Activated T-cell treated with anti-CD3 and anti-CD28 coated beads for 4 hours (primary cell): ENCODE measurements around the gene TBC1D24.

Source experiments
- DNase-seq: peaks from one replicate; pipeline ENCODE4 v3.0.0-alpha.2; 2020

The TBC1D24 gene

GRCh38 chr16:2500430-2500917 is 25.5 kb downstream of the TBC1D24 start:
- DNase-seq = no peak

GRCh38 chr16:2500918-2501750 is 26.2 kb downstream of the TBC1D24 start:
- DNase-seq = peak; percentile 69

DNA sequence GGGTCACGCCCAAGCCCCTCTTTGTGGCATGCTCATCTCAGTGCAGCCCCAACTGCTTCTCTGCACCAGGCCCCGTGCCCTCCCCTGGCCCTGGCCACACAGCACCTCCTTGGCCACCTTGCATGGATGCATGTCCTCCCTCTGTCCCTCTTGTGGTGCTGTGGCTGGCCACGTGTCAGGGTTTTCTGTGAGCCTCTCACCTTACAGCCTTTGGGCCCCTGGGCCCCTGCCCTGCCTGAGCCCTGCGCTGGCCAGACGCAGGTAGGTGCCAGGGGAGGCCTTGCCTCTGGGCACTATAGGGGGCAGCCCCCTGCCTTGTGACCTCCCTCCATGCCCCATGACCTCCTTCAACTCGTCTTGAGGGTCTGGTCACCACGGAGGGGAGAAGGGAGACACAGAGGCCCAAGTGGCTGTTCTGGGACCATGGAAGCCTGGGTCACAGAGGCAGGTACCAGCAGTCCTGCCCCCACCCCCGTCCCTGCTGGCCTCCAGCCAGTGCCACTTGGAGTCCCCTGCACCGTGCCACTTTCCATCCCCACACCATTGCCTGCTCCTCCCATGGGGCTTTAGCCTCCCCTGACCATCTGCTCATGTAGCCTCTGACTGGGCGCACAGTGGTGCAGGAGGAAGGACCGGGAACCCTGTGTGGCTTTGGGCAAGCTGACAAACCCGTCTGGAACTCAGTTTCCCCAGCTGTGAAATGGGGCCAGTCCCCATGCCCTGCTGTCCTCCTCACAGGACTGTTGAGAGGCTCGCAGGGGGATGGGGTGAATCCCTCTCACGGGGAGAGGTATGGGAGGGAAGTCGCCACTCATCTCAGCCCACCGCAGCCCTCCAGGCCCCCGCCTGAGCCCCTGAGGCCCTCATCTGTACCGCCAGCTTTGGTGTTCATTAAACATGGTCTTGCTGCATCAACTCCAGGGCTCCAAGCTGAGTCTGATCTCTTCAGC is 27.3 kb downstream of the TBC1D24 start:
- no peak for DNase-seq

- no peak for DNase-seq
Observed at GRCh38 chr16:2505695-2506094, 30.8 kb downstream of the TBC1D24 start.

DNA sequence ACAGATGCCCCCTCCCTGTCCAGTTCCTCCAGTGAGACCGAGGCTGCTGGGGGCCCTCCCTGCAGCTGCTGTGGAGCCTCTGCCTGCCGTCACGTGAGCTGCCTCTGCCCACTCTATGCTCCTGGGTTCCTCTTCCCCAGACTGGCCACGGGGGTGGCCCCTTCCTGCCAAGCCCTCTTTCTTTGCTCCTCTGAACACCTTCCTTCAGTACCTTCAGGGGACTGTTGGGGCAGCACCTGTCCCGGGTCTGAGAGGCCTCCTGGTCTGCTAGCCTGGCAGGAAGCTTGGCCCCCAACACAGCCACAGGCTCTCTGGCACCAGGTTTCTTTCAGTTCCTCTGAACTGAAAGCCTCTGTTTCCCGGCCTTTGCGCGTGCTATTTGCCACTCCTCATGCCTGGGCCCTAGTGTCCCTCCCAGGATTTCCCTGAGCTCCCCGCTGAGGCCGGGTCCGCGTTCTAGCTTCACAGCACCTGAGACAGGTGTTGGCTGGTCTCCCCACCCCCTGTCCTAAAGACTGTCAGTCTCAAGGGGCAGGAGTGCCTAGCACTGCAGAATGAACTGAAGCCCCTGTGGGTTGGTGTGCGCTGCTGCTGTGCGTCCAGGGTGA is 32.2 kb downstream of the TBC1D24 start:
- DNase-seq = no peak

- DNase-seq = no peak
Observed at GRCh38 chr16:2507665-2508064, 32.7 kb downstream of the TBC1D24 start.

- DNase-seq = no peak
Observed at GRCh38 chr16:2508722-2509400, 33.9 kb downstream of the TBC1D24 start.

DNA sequence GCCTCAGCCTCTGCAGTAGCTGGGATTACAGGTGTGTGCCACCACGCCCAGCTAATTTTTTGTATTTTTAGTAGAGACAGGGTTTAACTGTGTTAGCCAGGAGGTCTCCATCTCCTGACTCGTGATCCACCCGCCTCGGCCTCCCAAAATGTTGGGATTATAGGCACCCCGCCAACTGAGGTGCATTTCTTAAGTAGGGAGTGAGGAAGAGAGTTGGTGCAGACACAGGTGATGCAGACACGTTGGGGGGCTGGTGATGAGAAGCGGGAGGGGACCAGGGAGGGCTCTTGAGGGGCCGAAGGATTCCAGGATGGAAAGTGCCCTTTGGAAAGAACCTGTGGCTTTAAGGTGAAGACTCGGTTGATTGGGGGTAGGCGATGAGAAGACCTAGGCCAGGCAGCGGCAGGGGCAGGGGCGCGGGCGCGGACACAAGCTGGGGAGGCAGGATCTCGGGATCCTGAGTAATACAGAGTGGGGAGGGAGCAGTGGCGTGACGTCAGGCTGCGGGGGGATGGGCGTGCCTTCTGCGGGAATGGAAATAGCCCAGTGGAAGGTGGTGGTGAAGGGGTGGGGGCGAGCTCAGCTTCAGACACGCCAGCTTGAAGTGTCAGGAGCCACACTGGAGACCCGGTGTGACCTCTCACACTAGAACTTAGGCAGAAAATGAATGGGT is 36.3 kb downstream of the TBC1D24 start:
- DNase-seq = no peak

- DNase-seq = no peak
Observed at GRCh38 chr16:2511996-2512734, 37.2 kb downstream of the TBC1D24 start.

DNA sequence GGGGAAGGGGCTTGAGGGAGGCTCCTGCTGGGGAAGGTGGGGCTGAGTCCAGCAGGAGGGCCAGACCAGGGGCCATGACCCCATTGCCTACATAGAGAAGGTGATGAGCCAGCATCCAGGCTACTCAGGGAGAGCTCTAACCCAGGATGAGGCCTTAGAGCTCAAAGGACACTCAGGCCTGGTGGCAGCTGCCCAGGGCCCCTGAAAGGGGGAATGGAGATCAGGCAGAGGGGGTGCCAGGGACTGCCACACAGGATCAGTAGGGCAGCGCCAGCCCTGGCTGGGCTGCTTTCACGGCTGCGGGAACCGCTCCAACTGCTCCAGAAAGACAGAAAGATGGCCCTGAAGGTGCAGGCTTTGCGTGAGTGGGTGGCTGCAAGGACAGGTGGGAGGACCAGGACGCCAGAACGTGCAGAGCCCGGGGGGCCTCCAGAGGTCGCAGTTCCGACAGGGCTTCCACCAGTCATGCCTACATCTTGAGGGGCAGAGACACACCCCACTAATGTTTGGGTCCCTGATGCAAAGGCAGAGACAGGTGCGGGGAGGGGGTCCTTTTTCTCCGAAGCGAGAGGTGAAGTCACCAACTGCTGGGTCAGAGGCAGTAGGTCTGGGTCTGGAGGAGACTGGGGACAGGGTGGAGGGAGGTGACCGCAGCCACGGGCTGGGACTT is 37.9 kb downstream of the TBC1D24 start:
- no peak for DNase-seq

DNA sequence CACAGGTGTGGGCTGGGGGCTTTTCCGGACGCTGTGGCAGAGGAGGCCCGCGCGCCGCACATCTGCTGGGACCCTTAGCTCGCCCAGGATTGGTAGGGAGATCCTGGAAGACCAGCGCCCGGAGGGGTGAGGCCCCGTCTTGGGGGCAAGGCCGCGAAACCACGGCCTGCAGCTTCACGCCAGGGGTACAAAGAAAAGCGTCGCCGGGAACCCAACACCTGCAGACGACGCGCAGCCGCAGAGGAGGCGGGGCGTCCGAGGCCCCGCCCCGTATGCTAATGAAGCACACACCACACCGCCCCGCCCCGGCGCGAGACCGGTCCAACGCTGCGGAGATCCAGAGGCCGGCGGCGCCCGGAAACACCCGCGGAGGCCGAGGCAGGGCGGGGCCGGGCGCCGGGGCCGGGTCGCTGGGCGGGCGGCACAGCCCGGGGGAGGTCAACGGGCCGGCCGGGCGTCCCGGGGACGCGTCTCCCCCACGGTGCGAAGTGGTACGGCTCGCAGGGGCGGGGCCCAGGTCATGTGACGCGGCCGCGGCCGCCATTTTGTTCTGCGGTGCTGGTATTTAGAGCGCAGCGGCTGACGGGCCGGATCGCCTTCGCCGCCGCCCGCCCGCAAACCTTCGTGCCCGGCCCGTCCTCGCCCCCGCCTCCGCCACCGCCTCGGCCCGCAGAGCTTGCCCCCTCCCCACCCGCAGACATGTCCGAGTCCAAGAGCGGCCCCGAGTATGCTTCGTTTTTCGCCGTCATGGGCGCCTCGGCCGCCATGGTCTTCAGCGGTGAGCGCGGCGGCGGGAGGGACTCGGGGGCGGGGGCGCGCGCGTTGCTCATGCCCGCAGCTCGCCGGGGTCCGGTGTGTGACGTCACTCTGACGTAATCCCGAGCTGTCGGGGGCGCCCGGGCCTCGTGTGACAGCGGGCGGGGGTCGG is 38.7 kb downstream of the TBC1D24 start, which contains the start of gene ATP6V0C:
TSS of gene ATP6V0C (plus strand) at position 548 of the 928 bp plus-strand sequence. CDS start at position 700, 152 bp downstream.
- peak; percentile 85 for DNase-seq

DNA sequence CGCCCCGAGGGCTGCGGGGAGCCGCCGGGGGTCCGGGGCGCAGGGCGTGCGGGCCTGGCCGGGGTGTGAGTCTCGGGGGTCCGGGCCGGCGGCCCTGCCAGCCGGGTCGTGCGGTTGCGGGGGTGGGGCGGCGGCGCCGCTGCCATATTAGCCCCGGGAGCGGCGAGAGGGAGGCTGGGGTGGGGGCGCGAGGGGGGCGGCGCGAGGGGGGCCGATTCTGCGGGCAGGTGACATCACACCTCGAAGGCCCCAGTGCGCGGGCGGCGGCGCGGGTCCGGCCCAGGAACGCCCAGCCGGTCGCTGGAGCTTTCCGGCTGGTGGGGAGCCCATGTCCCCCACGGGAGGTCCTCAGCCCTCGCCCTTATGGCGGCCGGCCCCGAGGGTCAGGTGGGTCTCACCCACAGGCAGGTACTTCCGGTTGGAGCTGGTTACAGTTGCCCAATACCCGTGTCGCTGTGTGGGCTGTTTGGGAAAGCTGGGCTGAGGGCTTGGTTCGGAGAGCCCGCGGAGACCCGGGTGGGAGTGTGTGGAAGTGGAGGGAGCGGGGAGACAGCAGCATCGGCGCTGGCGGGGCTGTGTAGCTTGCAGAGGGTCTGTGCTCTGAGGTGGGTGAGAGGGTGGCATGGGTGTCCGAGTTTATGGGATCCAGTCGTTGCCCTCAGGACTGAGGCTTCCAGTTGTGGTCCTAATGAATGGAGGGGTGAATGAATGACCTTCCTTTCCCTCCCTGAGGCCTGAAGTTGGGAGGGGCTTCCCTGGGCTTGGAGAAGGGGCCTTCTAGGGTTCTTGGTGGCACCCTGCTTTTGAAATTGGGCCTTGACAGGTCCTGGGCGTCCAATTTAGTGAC is 39.6 kb downstream of the TBC1D24 start:
- no peak for DNase-seq

DNA sequence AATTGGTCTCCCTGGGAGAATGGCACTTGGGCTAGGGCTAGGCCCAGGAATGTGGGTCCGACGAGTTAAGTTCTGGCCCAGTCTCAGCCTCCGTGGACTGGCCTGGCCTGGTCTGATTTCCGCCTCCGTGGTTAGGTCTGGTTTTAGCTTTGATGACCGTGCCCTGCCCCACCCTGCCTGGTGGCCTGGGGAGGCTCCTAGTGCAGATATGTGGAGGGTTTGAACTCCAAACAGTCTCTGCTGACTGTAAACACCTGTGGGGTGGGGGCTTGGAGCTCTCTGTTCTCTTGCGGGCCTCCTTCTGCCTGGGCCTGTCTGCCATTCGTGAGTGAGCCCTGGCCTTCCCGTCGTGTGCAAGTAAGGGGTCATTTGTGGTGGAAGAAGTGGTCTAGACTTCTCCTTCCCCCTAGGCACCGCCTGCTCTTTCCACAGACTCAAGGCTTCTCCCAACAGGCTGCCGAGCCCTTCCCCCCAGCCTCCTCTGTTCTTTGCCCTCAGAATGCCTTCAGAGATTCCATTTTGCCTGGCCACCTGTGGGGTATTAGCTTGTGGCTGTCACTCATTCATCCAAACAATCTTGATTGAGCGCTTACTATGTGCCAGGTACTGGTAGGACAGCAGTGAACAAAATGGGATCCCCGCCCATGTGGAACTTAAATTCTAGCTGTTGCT is 40.4 kb downstream of the TBC1D24 start:
- DNase-seq = no peak

DNA sequence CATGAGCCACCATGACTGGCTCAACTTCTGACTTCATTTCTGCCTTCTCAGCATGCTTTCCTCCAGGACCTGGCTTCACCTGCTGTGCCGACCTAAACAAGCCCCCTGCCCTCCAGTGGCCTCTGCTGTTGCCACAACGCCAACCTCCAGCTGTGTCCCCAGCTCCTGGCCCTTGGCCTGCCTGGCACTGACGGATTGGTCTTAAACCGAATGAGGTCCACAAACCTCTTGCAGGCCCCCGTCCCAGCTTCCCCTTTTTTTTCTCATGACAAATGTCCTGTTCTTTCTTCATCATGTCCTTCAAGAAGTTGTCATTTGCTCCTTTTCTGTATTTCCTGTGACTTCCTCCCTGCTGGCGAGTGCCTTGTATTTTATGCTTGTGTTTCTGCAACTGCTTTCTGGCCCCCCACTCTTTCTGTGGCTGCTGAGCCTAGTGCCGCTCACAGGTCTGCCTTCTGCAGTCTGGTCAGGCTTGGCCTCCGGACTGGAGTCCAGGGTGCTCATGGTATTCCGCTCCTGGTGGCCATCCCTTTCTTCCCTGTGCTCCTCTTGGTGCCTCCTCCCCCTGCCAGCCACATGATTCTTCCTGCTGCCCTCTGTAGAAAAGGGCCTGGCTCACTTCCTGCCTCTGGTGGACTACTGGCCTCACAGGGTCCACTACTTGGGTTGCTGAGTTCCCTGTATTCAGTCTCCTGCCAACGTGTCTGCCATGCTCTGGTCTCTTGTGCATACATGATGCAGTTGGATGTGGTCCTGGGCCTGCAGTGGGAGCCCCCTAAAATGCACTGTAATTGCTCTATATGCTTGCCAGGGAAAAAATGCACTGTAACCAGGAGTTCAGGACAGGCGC is 41.7 kb downstream of the TBC1D24 start:
- no peak for DNase-seq

DNA sequence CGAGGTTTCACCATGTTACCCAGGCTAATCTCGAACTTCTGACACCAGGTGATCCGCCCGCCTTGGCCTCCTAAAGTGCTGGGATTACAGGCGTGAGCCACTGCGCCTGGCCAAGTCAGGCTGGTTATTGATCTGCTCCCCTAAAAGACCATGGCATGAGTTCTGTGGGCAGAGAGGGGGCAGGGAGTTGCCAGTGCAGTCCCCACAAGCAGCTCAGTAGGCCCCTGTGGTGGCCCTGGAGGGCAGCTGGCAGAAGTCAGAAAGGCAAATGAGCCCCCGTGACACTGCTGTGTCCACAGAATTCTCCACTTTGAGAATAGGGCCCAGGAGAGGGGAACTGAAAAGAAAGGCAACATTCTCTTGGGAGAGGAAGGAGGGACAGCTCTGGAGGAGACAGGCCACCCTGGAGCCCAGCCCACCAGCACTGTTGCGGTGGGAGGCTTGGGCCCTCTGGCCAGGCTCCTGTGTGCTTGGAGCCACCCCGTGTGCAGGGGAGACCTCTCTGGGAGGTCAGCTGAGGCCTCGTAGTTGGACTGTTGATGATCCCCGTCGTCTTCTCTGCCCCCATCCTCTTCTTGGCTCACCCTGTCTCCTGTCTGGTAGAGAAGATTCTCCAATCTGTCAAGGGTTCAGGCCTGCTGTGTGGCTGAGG is 43.2 kb downstream of the TBC1D24 start:
- DNase-seq = no peak
